HG03139 (cell line): ENCODE results near the gene SYT12.

Source experiments
- ATAC-seq: cut with Tn5 transposase; IDR thresholded peaks from one replicate; pipeline ENCODE4 v1.9.1; 2021; ENCODE audit not compliant: unreplicated experiment

Gene SYT12

GRCh38 chr11:67090717-67091116 lies 67.8 kb downstream of the SYT12 start:
- no peak for ATAC-seq

GRCh38 chr11:67095214-67095507 lies 72.2 kb downstream of the SYT12 start:
- ATAC-seq: no peak

GRCh38 chr11:67098799-67099429 lies 76.0 kb downstream of the SYT12 start:
- no peak for ATAC-seq

- ATAC-seq: no peak
Observed at GRCh38 chr11:67099831-67100324, 76.9 kb downstream of the SYT12 start.
